ENCODE data around the gene AVEN. TPM values are rescaled to one million over a fixed set of nuclear protein-coding genes. Genes with fewer than 3 reads are reported as not detected.
"Not testable (repeated sequence)": the region's sequence is repeated elsewhere in the genome, so short reads cannot be mapped to it uniquely, and the experiment has no call there.

AVEN gene
- total RNA-seq, 1 donor from 2014 or later: 51.3 TPM

GRCh38 chr15:34059476-34059875, 20.5 kb upstream of the AVEN start:
- DNase-seq (ENCODE audit: low read depth): no peak
- no peak for FAIRE-seq
- Histone ChIP-seq H3K27me3 (ENCODE audit: control insufficient read depth, insufficient read depth, low read length) (no peaks in the 10 kb centered on the region), H3K4me3 (ENCODE audit: low read depth, low read length) (no peak overlapping the region), H3K36me3 (ENCODE audit: control insufficient read depth, insufficient read depth, low read length) (no peaks in the 10 kb centered on the region)
- no peak for TF ChIP-seq CTCF (IDR thresholded peaks at IDR 0.05; ENCODE audit: insufficient read depth, low read length, severe bottlenecking)

- TF ChIP-seq CTCF (IDR thresholded peaks at IDR 0.05; ENCODE audit: insufficient read depth, low read length, severe bottlenecking): no peak
- no peak overlapping the region for H3K4me3 ChIP-seq (ENCODE audit: low read depth, low read length)
- H3K36me3 ChIP-seq (ENCODE audit: control insufficient read depth, insufficient read depth, low read length): no peaks in the 10 kb centered on the region
- no peak for DNase-seq (ENCODE audit: low read depth)
- FAIRE-seq: no peak
- no peaks in the 10 kb centered on the region for H3K27me3 ChIP-seq (ENCODE audit: control insufficient read depth, insufficient read depth, low read length)
These were observed 17.9 kb upstream of the AVEN start for GRCh38 chr15:34056911-34057310.

GRCh38 chr15:34055868-34056595, 17.0 kb upstream of the AVEN start:
- no peaks in the 10 kb centered on the region for H3K27me3 ChIP-seq (ENCODE audit: control insufficient read depth, insufficient read depth, low read length)
- H3K4me3 ChIP-seq (ENCODE audit: low read depth, low read length): no peak overlapping the region
- H3K36me3 ChIP-seq (ENCODE audit: control insufficient read depth, insufficient read depth, low read length): no peaks in the 10 kb centered on the region
- FAIRE-seq: no peak
- DNase-seq (ENCODE audit: low read depth): peak; percentile 29
- TF ChIP-seq CTCF (IDR thresholded peaks at IDR 0.05; ENCODE audit: insufficient read depth, low read length, severe bottlenecking): no peak

- Histone ChIP-seq H3K36me3 (ENCODE audit: control insufficient read depth, insufficient read depth, low read length) (no peaks in the 10 kb centered on the region), H3K27me3 (ENCODE audit: control insufficient read depth, insufficient read depth, low read length) (no peaks in the 10 kb centered on the region), H3K4me3 (ENCODE audit: low read depth, low read length) (no peak overlapping the region)
- FAIRE-seq (no peak), DNase-seq (ENCODE audit: low read depth) (no peak)
- no peak for TF ChIP-seq CTCF (IDR thresholded peaks at IDR 0.05; ENCODE audit: insufficient read depth, low read length, severe bottlenecking)
These were observed 15.2 kb upstream of the AVEN start for GRCh38 chr15:34054081-34054707.

GRCh38 chr15:34050385-34050784, 11.4 kb upstream of the AVEN start:
- not testable (repeated sequence) for H3K36me3 ChIP-seq (ENCODE audit: control insufficient read depth, insufficient read depth, low read length); H3K4me3 ChIP-seq (ENCODE audit: low read depth, low read length); DNase-seq (ENCODE audit: low read depth); FAIRE-seq; H3K27me3 ChIP-seq (ENCODE audit: control insufficient read depth, insufficient read depth, low read length)

GRCh38 chr15:34049112-34049511, 10.1 kb upstream of the AVEN start:
- FAIRE-seq (no peak), DNase-seq (ENCODE audit: low read depth) (peak; percentile 70)
- Histone ChIP-seq H3K4me3 (ENCODE audit: low read depth, low read length) (no peak overlapping the region), H3K36me3 (ENCODE audit: control insufficient read depth, insufficient read depth, low read length) (no peaks in the 10 kb centered on the region), H3K27me3 (ENCODE audit: control insufficient read depth, insufficient read depth, low read length) (no peaks in the 10 kb centered on the region)
- no peak for TF ChIP-seq CTCF (IDR thresholded peaks at IDR 0.05; ENCODE audit: insufficient read depth, low read length, severe bottlenecking)

All from bronchial epithelial cell (primary cell).